GM12878 (cell line): ENCODE measurements around the gene ZNF423. TPM values are rescaled to one million over a fixed set of nuclear protein-coding genes. Genes with fewer than 3 reads are reported as not detected.

Experiments
- ATAC-seq: fragments of 200-7000 bp; cut with Tn5 transposase; 3 replicates; pipeline ENCODE4 v1.9.1; 2020; ENCODE audit warnings: mild to moderate bottlenecking, moderate library complexity
- BruUV-seq: library from RNA; stranded (reverse); fragments of 400-500 nt; replicated peaks from 2 replicates; lab custom pipeline; 2021; lab: Mats Ljungman, UMichigan
- CTCF ChIA-PET: fragments of 300-600 bp; sonication (Branson Sonifier 250); formaldehyde crosslinking; extraction: SDS; loops from one replicate; lab custom pipeline; 2021; ENCODE audit warnings: inconsistent platforms; lab: Yijun Ruan, JAX
- POLR2A ChIA-PET: fragments of 350-600 bp; formaldehyde crosslinking; extraction: SDS; loops from one replicate; lab custom pipeline; 2021; ENCODE audit warnings: inconsistent platforms; lab: Charles Lee
- RAD21 ChIA-PET: fragments of 300-600 bp; sonication (Branson Sonifier 250); formaldehyde crosslinking; loops from one replicate; lab custom pipeline; 2023; ENCODE audit warnings: antibody characterized with exemption; ENCODE audit not compliant: unreplicated experiment; lab: Charles Lee
- SMC1A ChIA-PET: fragments of 300-600 bp; sonication (Branson Sonifier 250); formaldehyde crosslinking; loops from one replicate; lab custom pipeline; 2023; ENCODE audit not compliant: unreplicated experiment, uncharacterized antibody; lab: Charles Lee
- DNase-seq: peaks from one replicate; pipeline ENCODE4 v3.0.0-alpha.2; 2011; ENCODE audit warnings: low read depth, low spot score
- FAIRE-seq: peaks from 3 replicates; lab custom pipeline; 2011; peaks lifted over from hg19 to GRCh38; lab: Jason Lieb, UNC
- H2AFZ ChIP-seq: 2 replicates; pipeline ENCODE4 v1.6.0; 2011; ENCODE audit warnings: low read depth, low read length, control low read depth; ENCODE audit not compliant: control insufficient read depth
- H3K27ac ChIP-seq: 2 replicates; pipeline ENCODE4 v1.5.1; 2011; ENCODE audit warnings: control low read depth; ENCODE audit not compliant: control insufficient read depth, insufficient read depth
- H3K27me3 ChIP-seq, 2 experiments: replicated peaks in 1 of 2; 2 replicates each; pipeline versions ENCODE4 v1.6.0 to v1.6.1; 2011; ENCODE audit warnings: low read length in 1 of 2; ENCODE audit not compliant: control insufficient read depth in 2 of 2, insufficient read depth in 2 of 2
- H3K36me3 ChIP-seq, 2 experiments: 2 replicates each; pipeline ENCODE4 v1.5.1; 2011; ENCODE audit warnings: low read length in 1 of 2; ENCODE audit not compliant: control insufficient read depth in 2 of 2, insufficient read depth in 2 of 2
- H3K4me1 ChIP-seq: 2 replicates; pipeline ENCODE4 v1.6.1; 2011; ENCODE audit warnings: mild to moderate bottlenecking, low read length, moderate library complexity, mixed read lengths; ENCODE audit not compliant: control insufficient read depth, insufficient read depth
- H3K4me2 ChIP-seq: 2 replicates; pipeline ENCODE4 v1.6.0; 2011; ENCODE audit warnings: control low read depth; ENCODE audit not compliant: control insufficient read depth, insufficient read depth
- H3K4me3 ChIP-seq: fragments of 200-600 bp; sonication (generic); 2 replicates; pipeline ENCODE4 v1.5.1; 2016
- H3K79me2 ChIP-seq: 2 replicates; pipeline ENCODE4 v1.6.0; 2011; ENCODE audit warnings: low read length; ENCODE audit not compliant: control insufficient read depth, insufficient read depth
- H3K9ac ChIP-seq: 2 replicates; pipeline ENCODE4 v1.8.0; 2011; ENCODE audit warnings: low read length, control low read depth, mixed read lengths; ENCODE audit not compliant: control insufficient read depth, insufficient read depth
- H3K9me3 ChIP-seq: replicated peaks from 3 replicates; pipeline ENCODE4 v1.5.1; 2011; ENCODE audit warnings: mild to moderate bottlenecking, low read length; ENCODE audit not compliant: control insufficient read depth, insufficient read depth
- H4K20me1 ChIP-seq: 2 replicates; pipeline ENCODE4 v1.6.0; 2011; ENCODE audit not compliant: control insufficient read depth, insufficient read depth
- WGBS: methylation state at CpG from one replicate; pipeline ENCODE4 v1.1.6; 2016; ENCODE audit warnings: low lambda C conversion rate; ENCODE audit not compliant: insufficient replicate concordance, insufficient coverage; ENCODE audit errors: missing lambda C conversion rate; 5-methylcytosine and 5-hydroxymethylcytosine counted together
- in situ Hi-C: fragments of 300-500 bp; cut with MboI; formaldehyde crosslinking; loops from 9 replicates; pipeline ENCODE4 v1.14.3; 2018; ENCODE audit warnings: mixed read lengths
- intact Hi-C: fragments of 100-400 bp; cut with micrococcal nuclease; formaldehyde crosslinking; loops from one replicate; pipeline ENCODE4 v1.14.2; 2022; ENCODE audit not compliant: unreplicated experiment
- polyA plus RNA-seq, 11 experiments: library from polyadenylated mRNA; depleted of rRNA in 4 of 11; unstranded in 6 of 11; stranded (reverse) in 5 of 11; fragments of >200 nt; fragmentation: Nextera tagmentation in 4 of 11; fragmentation: Illumina TruSeq in 1 of 11; extraction: Ambion mirVana in 4 of 11; extraction: Trizol in 1 of 11; gene quantifications; 1 replicate in 1 of 11; 2 replicates in 10 of 11; pipeline versions ENCODE4 v1.2.1 to v1.2.3, GENCODE V29; 2011 to 2016; ENCODE audit warnings: inconsistent platforms in 2 of 11, missing spikeins in 2 of 11, low read depth in 1 of 11
- total RNA-seq, 4 experiments: library from RNA; depleted of rRNA in 3 of 4; stranded (reverse); fragments of >200 nt in 3 of 4; fragmentation: Illumina TruSeq in 1 of 4; extraction: Trizol in 1 of 4; gene quantifications; 2 replicates each; pipeline versions ENCODE4 v1.2.1 to v1.2.3, GENCODE V29; 2013 to 2021
- TF ChIP-seq, protein P1 (sequence below): fragments of 450-650 bp; IDR thresholded peaks from 2 replicates; pipeline ENCODE4 v1.6.1; 2016; ENCODE audit warnings: mild to moderate bottlenecking
- TF ChIP-seq, protein P2 (sequence below): fragments of 450-650 bp; IDR thresholded peaks from 2 replicates; pipeline ENCODE4 v1.6.1; 2016; ENCODE audit warnings: mild to moderate bottlenecking, moderate library complexity, borderline replicate concordance

Gene ZNF423
- total and polyA plus RNA-seq, 10 of the 15 experiments (the other 5 are each of a cell fraction or from before 2014, with no cell fraction given): 0.03 to 0.64 (median 0.10) TPM

DNA sequence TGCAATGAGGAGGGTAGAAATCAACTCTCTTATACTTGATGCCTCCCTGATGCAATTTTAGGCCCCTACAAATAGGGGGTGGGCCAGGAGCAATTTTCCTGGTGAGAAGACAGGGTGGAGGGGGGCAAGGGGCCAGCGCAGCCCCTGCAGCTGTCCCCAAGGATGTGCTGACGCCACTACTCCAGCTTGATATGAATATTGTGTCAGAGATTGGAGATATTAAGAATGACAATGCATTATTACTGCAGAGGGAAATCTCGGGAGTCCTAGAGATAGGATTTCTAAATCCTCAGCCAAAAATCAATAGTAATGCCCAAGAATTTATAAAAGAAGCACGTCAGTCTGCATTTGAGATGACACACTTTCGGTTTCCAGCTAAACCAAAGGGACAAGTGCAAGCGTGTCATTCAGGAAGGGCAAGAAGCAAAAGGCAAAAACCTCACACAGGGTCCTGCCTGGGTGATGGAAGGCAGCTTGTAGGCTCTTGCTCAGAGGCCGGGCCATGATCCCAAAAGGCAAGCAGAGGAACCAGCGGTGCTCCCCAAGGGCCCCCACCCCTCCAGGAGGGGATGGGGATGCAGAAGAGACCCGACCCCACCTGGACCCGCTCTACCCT is 303.5 kb downstream of the ZNF423 start:
- Histone ChIP-seq H3K27me3 (no peaks in the 10 kb centered on the region), H3K4me3 (no peak overlapping the region), H3K27ac (no peak overlapping the region)
- CTCF ChIA-PET: no interaction called here
- in situ Hi-C loops (loop anchor here (5.0 kb wide), 1 partner anchor 50 kb away; no protein-coding TSS in a partner anchor), intact Hi-C loops (no loop called here)
- DNase-seq: no peak
- TF ChIP-seq, protein P1, sequence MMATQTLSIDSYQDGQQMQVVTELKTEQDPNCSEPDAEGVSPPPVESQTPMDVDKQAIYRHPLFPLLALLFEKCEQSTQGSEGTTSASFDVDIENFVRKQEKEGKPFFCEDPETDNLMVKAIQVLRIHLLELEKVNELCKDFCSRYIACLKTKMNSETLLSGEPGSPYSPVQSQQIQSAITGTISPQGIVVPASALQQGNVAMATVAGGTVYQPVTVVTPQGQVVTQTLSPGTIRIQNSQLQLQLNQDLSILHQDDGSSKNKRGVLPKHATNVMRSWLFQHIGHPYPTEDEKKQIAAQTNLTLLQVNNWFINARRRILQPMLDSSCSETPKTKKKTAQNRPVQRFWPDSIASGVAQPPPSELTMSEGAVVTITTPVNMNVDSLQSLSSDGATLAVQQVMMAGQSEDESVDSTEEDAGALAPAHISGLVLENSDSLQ: 0 out of 2 replicates have a peak, but pooled peaks have one; percentile 16
- TF ChIP-seq, protein P2, sequence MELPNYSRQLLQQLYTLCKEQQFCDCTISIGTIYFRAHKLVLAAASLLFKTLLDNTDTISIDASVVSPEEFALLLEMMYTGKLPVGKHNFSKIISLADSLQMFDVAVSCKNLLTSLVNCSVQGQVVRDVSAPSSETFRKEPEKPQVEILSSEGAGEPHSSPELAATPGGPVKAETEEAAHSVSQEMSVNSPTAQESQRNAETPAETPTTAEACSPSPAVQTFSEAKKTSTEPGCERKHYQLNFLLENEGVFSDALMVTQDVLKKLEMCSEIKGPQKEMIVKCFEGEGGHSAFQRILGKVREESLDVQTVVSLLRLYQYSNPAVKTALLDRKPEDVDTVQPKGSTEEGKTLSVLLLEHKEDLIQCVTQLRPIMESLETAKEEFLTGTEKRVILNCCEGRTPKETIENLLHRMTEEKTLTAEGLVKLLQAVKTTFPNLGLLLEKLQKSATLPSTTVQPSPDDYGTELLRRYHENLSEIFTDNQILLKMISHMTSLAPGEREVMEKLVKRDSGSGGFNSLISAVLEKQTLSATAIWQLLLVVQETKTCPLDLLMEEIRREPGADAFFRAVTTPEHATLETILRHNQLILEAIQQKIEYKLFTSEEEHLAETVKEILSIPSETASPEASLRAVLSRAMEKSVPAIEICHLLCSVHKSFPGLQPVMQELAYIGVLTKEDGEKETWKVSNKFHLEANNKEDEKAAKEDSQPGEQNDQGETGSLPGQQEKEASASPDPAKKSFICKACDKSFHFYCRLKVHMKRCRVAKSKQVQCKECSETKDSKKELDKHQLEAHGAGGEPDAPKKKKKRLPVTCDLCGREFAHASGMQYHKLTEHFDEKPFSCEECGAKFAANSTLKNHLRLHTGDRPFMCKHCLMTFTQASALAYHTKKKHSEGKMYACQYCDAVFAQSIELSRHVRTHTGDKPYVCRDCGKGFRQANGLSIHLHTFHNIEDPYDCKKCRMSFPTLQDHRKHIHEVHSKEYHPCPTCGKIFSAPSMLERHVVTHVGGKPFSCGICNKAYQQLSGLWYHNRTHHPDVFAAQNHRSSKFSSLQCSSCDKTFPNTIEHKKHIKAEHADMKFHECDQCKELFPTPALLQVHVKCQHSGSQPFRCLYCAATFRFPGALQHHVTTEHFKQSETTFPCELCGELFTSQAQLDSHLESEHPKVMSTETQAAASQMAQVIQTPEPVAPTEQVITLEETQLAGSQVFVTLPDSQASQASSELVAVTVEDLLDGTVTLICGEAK: no peak
- TF ChIP-seq, all 136 proteins: peak for 1
- no peaks in the 10 kb centered on the region; the same call in 2 of the 3 replicates for H3K9me3 ChIP-seq
- H3K36me3 ChIP-seq: no peaks in the 10 kb centered on the region
- no peaks in the 10 kb centered on the region for H4K20me1 ChIP-seq
- ChIA-PET RAD21 (no interaction called here), SMC1A (interaction anchor here (0.9 kb wide), 1 partner anchor 18 kb away, joined by 4 read pairs; no protein-coding TSS in a partner anchor), POLR2A (no interaction called here)
- ATAC-seq (peak; percentile 68), FAIRE-seq (peak; percentile 81)
- 0 out of 2 replicates have a peak, but pooled peaks cover 5% of the 10 kb centered on the region for H3K4me1 ChIP-seq
- H3K79me2 ChIP-seq: no peaks in the 10 kb centered on the region
- no peak overlapping the region; the same call in 1 of the 2 replicates for H3K4me2 ChIP-seq
- no TSS peak for BruUV-seq
- no peak overlapping the region; the same call in 1 of the 2 replicates for H2AFZ ChIP-seq
- H3K9ac ChIP-seq: no peak overlapping the region
- 20% methylated on average over 10 of the region's 10 CpGs for WGBS
